A172 (cell line): ENCODE results near the gene KDM3B. TPM values are rescaled to one million over a fixed set of nuclear protein-coding genes. Genes with fewer than 3 reads are reported as not detected.
"Not testable (repeated sequence)": the region's sequence is repeated elsewhere in the genome, so short reads cannot be mapped to it uniquely, and the experiment has no call there.

ENCODE experiments used
- DNase-seq: peaks from one replicate; pipeline ENCODE4 v3.0.0-alpha.2; 2015; ENCODE audit warnings: low spot score
- total RNA-seq: library from RNA; depleted of rRNA; stranded (reverse); fragments of >200 nt; shearing (Covaris generic); gene quantifications from 2 replicates; pipeline ENCODE4 v1.2.3, GENCODE V29; 2014; rRNA removed

Gene KDM3B
- total RNA-seq, 1 experiment from 2014 or later: 45.5 TPM

- no peak for DNase-seq
Observed at GRCh38 chr5:138466125-138466899, 113.8 kb downstream of the KDM3B start.

GRCh38 chr5:138466900-138467710 is 114.6 kb downstream of the KDM3B start:
- DNase-seq: no peak

- DNase-seq: peak; percentile 30
Observed at GRCh38 chr5:138467711-138468132, 115.2 kb downstream of the KDM3B start.

GRCh38 chr5:138468133-138468965 is 115.9 kb downstream of the KDM3B start:
- peak; percentile 52 for DNase-seq

GRCh38 chr5:138468966-138469539 is 116.6 kb downstream of the KDM3B start:
- DNase-seq: no peak

- DNase-seq: peak; percentile 84
Observed at GRCh38 chr5:138469540-138470321, 117.2 kb downstream of the KDM3B start.

- DNase-seq: peak; percentile 49
Observed at GRCh38 chr5:138470322-138471051, 118.0 kb downstream of the KDM3B start.

- DNase-seq: no peak
Observed at GRCh38 chr5:138471052-138471361, 118.5 kb downstream of the KDM3B start.

- no peak for DNase-seq
Observed at GRCh38 chr5:138472353-138472752, 119.9 kb downstream of the KDM3B start.

GRCh38 chr5:138473151-138473550 is 120.7 kb downstream of the KDM3B start:
- DNase-seq: not testable (repeated sequence)

- DNase-seq: no peak
Observed at GRCh38 chr5:138476918-138477317, 124.4 kb downstream of the KDM3B start.

- DNase-seq: no peak
Observed at GRCh38 chr5:138482638-138483037, 130.2 kb downstream of the KDM3B start.

Other genes starting within 250 kb of the KDM3B start
- 1.8 and 2.6 TPM in 2 replicates for gene NME5, start 213.3 kb upstream of the KDM3B start, total RNA-seq
- 63.6 and 91.5 TPM in 2 replicates for gene BRD8, start 174.1 kb upstream of the KDM3B start, total RNA-seq
- 105 and 109 TPM in 2 replicates for gene KIF20A, start 173.6 kb upstream of the KDM3B start, total RNA-seq
- 69.5 and 72.6 TPM in 2 replicates for gene CDC23, start 139.4 kb upstream of the KDM3B start, total RNA-seq
- not detected in 2 replicates for gene GFRA3, start 78.1 kb upstream of the KDM3B start, total RNA-seq
- gene CDC25C, start 20.9 kb upstream of the KDM3B start, total RNA-seq: 24.8 and 25.4 TPM in 2 replicates
- 25.4 and 30.7 TPM in 2 replicates for gene FAM53C, start 14.4 kb upstream of the KDM3B start, total RNA-seq
- gene REEP2, start 86.4 kb downstream of the KDM3B start, total RNA-seq: 37.7 and 43.5 TPM in 2 replicates
- 2.6 and 4.3 TPM in 2 replicates for gene EGR1, start 112.8 kb downstream of the KDM3B start, total RNA-seq
- gene ETF1, start 190.6 kb downstream of the KDM3B start, total RNA-seq: 165 and 172 TPM in 2 replicates
- gene HSPA9, start 222.7 kb downstream of the KDM3B start, total RNA-seq: 605 and 654 TPM in 2 replicates